ENCODE results near the gene RTP5.

RTP5 gene

GRCh38 chr2:241891315-241891987 lies 21.9 kb downstream of the RTP5 start:
- no peak overlapping the region for H3K27ac Mint-ChIP-seq
- H3K36me3 Mint-ChIP-seq (ENCODE audit: low read depth) = peaks cover 9% of the 10 kb centered on the region
- intact Hi-C loops (cut with micrococcal nuclease) = no loop called here
- H3K4me3 Mint-ChIP-seq = no peak overlapping the region
- H3K27me3 Mint-ChIP-seq = no peaks in the 10 kb centered on the region
- peaks cover 5% of the 10 kb centered on the region for H3K4me1 Mint-ChIP-seq (ENCODE audit: low read depth)
- H3K9me3 Mint-ChIP-seq = peaks cover 9% of the 10 kb centered on the region

- intact Hi-C loops (cut with micrococcal nuclease) = no loop called here
- Mint-ChIP-seq H3K27ac (no peak overlapping the region), H3K4me3 (no peak overlapping the region), H3K36me3 (ENCODE audit: low read depth) (peaks cover 7% of the 10 kb centered on the region), H3K9me3 (peaks cover 9% of the 10 kb centered on the region), H3K27me3 (no peaks in the 10 kb centered on the region), H3K4me1 (ENCODE audit: low read depth) (peaks cover 5% of the 10 kb centered on the region)
These were observed 22.4 kb downstream of the RTP5 start for GRCh38 chr2:241891988-241892298.

DNA sequence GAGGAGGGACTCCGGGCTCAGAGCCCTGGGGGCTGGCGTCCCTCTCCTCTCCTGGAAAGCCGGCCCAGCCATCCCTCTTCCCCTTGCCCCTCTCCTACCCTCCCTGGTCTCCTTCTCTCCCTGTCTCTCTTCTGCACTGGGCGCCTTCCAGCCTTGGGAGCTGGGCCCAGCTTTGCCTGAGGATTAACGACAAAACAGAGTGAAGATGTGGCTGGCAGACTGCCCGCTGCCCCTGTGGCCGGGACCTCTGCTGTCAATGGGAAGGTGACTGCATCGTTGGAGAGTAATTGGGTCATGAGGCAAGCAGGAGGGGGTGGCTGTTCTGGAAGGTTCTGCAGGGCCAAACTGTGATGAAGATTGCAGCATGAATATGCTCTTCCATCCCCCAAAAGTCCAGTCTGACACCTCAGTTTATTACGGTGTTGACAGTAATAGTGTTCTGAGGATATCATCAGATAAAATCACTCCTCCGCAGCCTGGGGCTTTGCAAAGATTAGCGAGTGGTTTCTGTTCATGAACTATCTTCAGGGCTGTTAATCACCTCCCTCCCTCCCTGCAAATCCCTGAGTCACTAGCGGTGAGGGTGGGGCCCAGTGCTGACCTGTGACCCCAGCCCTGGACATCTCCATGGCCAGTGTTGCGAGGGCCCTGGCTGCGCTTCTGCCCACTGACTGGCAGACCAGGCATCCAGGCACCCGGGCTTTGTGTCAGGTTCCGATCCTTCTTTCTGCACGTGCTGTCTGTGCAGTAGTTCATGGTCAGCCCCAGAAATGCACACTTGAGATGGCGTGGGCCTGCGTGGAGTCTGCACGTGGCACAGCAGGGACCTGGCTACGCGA lies 23.0 kb downstream of the RTP5 start:
- intact Hi-C loops (cut with micrococcal nuclease) = no loop called here
- Mint-ChIP-seq H3K4me1 (ENCODE audit: low read depth) (peaks cover 5% of the 10 kb centered on the region), H3K27me3 (no peaks in the 10 kb centered on the region), H3K4me3 (no peak overlapping the region), H3K27ac (no peak overlapping the region), H3K9me3 (peaks cover 4% of the 10 kb centered on the region), H3K36me3 (ENCODE audit: low read depth) (peaks cover 2% of the 10 kb centered on the region)

GRCh38 chr2:241893265-241893664 lies 23.7 kb downstream of the RTP5 start:
- Mint-ChIP-seq H3K27ac (no peak overlapping the region), H3K9me3 (no peaks in the 10 kb centered on the region), H3K36me3 (ENCODE audit: low read depth) (no peaks in the 10 kb centered on the region), H3K4me3 (no peak overlapping the region), H3K4me1 (ENCODE audit: low read depth) (no peaks in the 10 kb centered on the region), H3K27me3 (no peaks in the 10 kb centered on the region)
- intact Hi-C loops (cut with micrococcal nuclease) = no loop called here

GRCh38 chr2:241894056-241894641 lies 24.6 kb downstream of the RTP5 start:
- H3K4me3 Mint-ChIP-seq = no peak overlapping the region
- H3K27me3 Mint-ChIP-seq = no peaks in the 10 kb centered on the region

DNA sequence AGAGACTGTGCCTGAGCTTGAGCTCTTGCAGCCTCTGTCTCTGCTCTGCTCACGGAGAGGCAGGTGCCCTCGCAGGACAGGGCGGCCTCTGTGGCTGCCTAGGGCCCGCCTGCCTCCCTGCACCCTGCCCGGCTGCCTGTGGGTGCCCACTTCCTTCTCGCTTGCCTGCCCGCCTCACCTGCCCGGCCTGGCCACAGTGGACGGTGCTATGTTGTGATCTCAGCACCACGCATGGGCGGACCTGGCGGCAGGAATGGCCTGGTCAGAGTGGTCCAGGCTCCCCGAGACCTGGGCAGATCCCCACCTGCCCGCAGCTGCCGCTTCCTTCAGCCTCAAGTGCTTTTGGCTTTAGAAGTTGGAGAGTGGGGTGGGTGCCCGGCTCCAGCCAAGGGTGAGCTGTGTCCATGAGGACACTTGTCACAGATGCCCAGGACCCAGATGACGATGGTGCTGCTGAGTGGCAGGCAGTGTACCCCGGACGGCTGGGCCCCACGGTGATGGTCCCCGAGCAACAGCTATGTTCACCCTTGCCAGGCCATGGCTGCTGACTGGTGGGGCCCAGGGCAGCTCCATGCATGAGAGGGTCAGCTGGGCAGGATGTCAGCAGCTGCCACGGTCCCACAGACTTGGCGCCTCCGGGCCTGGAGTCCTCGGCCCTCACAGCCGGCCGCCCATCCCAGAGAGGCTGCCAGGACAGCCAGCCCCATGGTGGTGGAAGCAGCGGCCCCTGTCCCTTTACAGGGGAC lies 25.3 kb downstream of the RTP5 start:
- Mint-ChIP-seq H3K4me1 (ENCODE audit: low read depth) (no peaks in the 10 kb centered on the region), H3K4me3 (no peak overlapping the region), H3K27me3 (peaks cover 4% of the 10 kb centered on the region), H3K27ac (no peak overlapping the region), H3K36me3 (ENCODE audit: low read depth) (no peaks in the 10 kb centered on the region), H3K9me3 (no peaks in the 10 kb centered on the region)
- intact Hi-C loops (cut with micrococcal nuclease) = no loop called here

More at GRCh38 chr2:241894056-241894641, 24.6 kb downstream of the RTP5 start:
- Mint-ChIP-seq H3K27ac (no peak overlapping the region), H3K36me3 (ENCODE audit: low read depth) (no peaks in the 10 kb centered on the region), H3K9me3 (no peaks in the 10 kb centered on the region), H3K4me1 (ENCODE audit: low read depth) (no peaks in the 10 kb centered on the region)
- intact Hi-C loops (cut with micrococcal nuclease) = no loop called here

DNA sequence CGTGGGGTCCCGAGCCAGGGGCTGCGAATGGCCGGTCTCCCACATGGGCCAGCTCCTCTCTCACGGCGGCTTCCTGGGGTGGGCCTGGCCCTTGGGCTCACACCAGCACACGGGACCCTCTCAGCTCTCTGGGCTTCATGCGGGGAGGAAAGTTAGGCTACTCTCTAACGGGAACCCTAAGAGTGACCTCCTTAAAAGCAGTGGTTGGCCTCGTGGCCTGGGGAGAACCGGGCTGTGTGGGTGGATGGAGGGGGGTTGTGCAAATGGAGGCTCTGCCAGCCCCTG lies 25.8 kb downstream of the RTP5 start:
- Mint-ChIP-seq H3K9me3 (no peaks in the 10 kb centered on the region), H3K27me3 (peaks cover 6% of the 10 kb centered on the region), H3K4me3 (no peak overlapping the region), H3K36me3 (ENCODE audit: low read depth) (no peaks in the 10 kb centered on the region), H3K27ac (no peak overlapping the region), H3K4me1 (ENCODE audit: low read depth) (no peaks in the 10 kb centered on the region)
- intact Hi-C loops (cut with micrococcal nuclease) = no loop called here

DNA sequence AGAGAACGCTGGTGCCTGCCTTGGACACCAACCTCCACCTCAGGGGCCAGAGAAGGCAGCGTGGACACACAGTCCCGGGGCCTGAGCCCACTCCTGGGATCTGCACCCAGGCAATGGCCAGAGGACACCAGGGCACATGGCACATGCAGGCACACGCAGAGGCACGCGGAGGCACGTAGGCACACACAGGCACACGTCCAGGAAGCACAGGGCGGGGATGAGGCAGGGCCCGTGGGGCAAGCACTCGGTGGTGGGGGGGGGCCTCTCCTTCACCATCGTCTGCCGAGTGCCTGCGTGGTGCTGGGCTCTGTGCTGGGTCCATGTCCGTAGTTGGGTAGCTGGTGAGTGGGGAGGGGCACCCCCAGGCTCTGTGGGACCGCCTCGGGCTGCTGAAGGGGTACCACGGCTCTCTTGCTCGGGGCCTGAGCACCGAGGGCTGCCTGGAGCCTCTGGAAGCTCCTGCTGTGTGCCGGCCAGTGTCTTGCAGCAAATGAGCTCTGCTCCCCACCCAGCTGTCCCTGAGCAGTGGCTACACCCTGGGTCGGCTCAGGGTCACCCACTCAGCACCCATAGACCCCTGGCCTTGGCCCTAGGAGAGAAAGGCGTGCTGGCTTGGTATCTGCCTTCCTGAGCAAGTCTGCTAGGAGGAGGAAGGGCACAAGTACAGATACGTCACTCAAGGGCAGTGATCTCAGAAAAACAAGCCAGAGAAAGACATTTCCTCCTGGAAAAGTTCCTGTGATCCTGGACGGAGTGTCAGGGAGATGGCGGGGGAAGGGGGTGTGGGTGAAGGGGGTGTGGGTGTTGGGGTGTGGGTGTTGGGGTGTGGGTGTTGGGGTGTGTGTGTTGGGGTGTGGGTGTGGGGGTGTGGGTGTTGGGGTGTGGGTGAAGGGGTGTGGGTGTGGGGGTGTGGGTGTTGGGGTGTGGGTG lies 26.4 kb downstream of the RTP5 start:
- intact Hi-C loops (cut with micrococcal nuclease) = no loop called here
- Mint-ChIP-seq H3K27me3 (peaks cover 12% of the 10 kb centered on the region), H3K4me3 (no peak overlapping the region), H3K9me3 (no peaks in the 10 kb centered on the region), H3K36me3 (ENCODE audit: low read depth) (no peaks in the 10 kb centered on the region), H3K4me1 (ENCODE audit: low read depth) (no peaks in the 10 kb centered on the region), H3K27ac (no peak overlapping the region)

GRCh38 chr2:241896746-241897201 lies 27.2 kb downstream of the RTP5 start:
- Mint-ChIP-seq H3K27ac (no peak overlapping the region), H3K27me3 (peaks cover 20% of the 10 kb centered on the region), H3K4me1 (ENCODE audit: low read depth) (peaks cover 2% of the 10 kb centered on the region), H3K9me3 (no peaks in the 10 kb centered on the region), H3K36me3 (ENCODE audit: low read depth) (no peaks in the 10 kb centered on the region), H3K4me3 (no peak overlapping the region)
- intact Hi-C loops (cut with micrococcal nuclease) = no loop called here

- peaks cover 22% of the 10 kb centered on the region for H3K27me3 Mint-ChIP-seq
- H3K4me1 Mint-ChIP-seq (ENCODE audit: low read depth) = peaks cover 5% of the 10 kb centered on the region
- H3K27ac Mint-ChIP-seq = no peak overlapping the region
- intact Hi-C loops (cut with micrococcal nuclease) = no loop called here
- no peaks in the 10 kb centered on the region for H3K9me3 Mint-ChIP-seq
- H3K4me3 Mint-ChIP-seq = no peak overlapping the region
- H3K36me3 Mint-ChIP-seq (ENCODE audit: low read depth) = no peaks in the 10 kb centered on the region
These were observed 27.8 kb downstream of the RTP5 start for GRCh38 chr2:241897231-241897916.

DNA sequence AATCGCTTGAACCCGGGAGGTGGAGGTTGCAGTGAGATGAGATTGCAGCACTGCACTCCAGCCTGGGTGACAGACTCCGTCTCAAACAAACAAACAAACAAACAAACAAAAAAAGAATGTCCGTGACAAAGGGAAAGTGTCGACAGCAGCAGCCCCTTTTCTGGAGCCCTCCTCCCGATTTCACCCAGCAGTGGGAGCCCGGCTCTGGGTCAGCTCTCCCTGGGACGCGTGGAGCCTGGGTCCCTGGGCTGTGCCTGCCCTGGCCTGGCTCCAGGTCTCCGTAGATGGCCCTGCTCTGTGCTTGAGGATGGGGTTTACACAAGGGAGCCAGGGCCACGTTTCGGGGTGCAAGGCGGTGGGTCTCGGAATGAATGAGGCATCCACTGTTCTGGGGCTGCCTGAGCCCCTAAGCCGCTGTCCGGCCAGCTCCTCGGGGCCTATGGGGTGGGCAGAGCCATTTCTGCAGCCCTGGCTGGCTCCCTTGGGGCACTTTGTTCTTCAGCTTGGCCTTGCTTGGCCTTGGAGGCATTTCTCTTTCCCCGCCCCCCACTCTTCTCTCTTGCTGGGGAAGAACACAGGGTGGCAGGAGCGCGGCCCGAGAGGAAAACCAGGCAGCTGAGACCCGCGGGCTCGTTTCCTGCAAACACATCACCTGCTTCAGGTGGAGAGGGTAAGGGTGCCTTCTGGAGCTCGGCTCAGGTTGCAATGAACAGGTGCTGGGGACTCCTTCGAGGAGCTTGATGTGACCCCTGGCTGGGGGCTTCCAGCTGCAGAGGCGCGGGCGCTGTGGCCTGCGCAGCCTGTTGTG lies 29.1 kb downstream of the RTP5 start:
- H3K27ac Mint-ChIP-seq = no peak overlapping the region
- no peak overlapping the region for H3K4me3 Mint-ChIP-seq
- no peaks in the 10 kb centered on the region for H3K9me3 Mint-ChIP-seq
- H3K27me3 Mint-ChIP-seq = peaks cover 30% of the 10 kb centered on the region
- intact Hi-C loops (cut with micrococcal nuclease) = no loop called here
- no peaks in the 10 kb centered on the region for H3K36me3 Mint-ChIP-seq (ENCODE audit: low read depth)
- peaks cover 5% of the 10 kb centered on the region for H3K4me1 Mint-ChIP-seq (ENCODE audit: low read depth)

DNA sequence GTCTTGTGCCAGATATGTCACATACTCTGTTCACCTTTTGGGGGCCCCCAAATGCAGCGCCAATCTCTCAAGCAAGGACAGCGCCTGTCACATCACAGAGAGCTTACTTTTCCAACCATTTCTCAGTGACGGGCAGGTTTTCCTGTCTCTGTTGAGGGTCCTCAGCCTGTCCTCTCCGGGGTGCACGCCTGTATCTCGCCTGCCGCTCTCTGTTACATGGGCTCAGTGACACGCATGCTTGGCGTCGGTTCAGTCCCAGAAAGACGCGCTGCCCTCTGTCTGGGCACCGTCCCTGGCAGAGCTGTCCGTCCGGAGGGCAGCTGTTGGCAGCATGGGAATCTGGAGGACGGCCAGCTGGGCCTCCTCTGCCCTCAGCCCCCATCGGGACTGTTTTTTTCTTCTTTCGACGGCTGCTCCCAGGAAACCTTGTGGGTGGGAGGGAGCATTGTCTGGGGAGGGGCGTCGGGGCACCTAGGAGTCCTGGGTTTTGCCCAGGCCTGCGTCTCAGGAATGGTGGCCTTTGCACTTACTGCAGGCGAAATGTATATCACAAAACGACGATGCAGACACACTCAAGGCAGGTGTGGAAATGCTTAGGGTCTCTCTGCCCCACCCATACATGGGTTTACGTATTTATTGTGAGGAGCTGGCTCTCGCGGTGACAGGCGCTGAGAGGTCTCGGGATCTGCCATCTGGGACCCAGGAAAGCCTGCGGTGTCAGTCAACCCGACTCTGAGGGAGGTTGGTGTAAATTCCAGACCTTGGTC lies 30.9 kb downstream of the RTP5 start:
- Mint-ChIP-seq H3K36me3 (ENCODE audit: low read depth) (no peaks in the 10 kb centered on the region), H3K9me3 (no peaks in the 10 kb centered on the region), H3K27ac (no peak overlapping the region), H3K4me3 (no peak overlapping the region), H3K4me1 (ENCODE audit: low read depth) (peaks cover 5% of the 10 kb centered on the region), H3K27me3 (peaks cover 30% of the 10 kb centered on the region)
- intact Hi-C loops (cut with micrococcal nuclease) = no loop called here

Measured in dendritic cell treated with granulocyte-macrophage colony-stimulating factor and Interleukin-4, amounts not matched to agents 40 ng/mL and 50 ng/mL, for 4 days (primary cell).